T-helper 2 cell (primary cell): ENCODE measurements around the gene ALS2CL.

ENCODE experiments used
- DNase-seq, 5 experiments: peaks; one replicate each; pipeline versions ENCODE4 v3.0.0 to v3.0.0-alpha.2; 2012 to 2022

The ALS2CL gene

GRCh38 chr3:46627078-46627477 is 66.4 kb downstream of the ALS2CL start:
- DNase-seq, result no peak

GRCh38 chr3:46626039-46626438 is 67.4 kb downstream of the ALS2CL start:
- DNase-seq, result no peak

GRCh38 chr3:46624975-46625490 is 68.4 kb downstream of the ALS2CL start:
- no peak for DNase-seq

GRCh38 chr3:46624533-46624932 is 68.9 kb downstream of the ALS2CL start:
- no peak for DNase-seq

- no peak for DNase-seq
Measured at GRCh38 chr3:46619845-46620778, 73.4 kb downstream of the ALS2CL start.
